ENCODE results near the gene CYS1.

The CYS1 gene

DNA sequence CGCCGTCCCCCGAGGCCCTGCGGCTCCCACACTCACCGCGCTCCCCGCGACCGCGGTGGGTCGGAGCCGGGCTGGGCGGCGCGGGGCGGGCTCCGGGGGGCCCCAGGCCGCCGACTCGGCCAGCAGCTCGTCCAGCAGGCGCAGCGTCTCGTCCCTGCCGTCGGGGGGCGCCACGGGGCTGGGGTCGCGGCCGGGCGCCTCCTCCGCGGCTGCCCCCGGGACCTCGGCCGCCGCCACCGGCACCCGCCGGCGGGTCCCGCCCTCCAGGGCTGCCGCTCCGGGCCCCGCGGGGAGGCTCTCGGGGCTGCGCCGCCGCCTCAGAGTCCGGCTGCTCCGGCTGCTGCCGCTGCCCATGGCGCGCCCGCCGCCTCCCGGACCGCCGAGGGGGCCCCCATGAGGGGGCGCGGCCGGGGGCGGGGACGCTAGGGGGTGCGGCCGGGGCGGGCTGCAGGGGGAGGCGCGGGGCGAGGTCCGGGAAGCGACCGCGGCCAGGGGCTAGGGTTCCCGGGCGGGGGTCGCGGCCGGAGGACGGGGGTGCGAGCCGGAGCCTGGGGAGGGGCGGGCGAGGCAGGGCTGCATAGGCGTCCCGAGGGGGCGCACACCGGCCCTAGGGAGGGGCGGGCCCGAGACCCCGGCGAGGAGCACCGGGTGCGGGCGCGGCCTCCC, at the start of gene CYS1:
Gene CYS1 (minus strand): TSS at position 542 of the 666 bp plus-strand sequence. CDS start 188 bp downstream, at position 354.
- H3K27ac Mint-ChIP-seq (ENCODE audit: low read depth): no peak within 1 kb of the TSS
- no peak for DNase-seq (ENCODE audit: low spot score in 2 of 2)

GRCh38 chr2:10129490-10129889, 49.3 kb upstream of the CYS1 start:
- Mint-ChIP-seq H3K4me3 (no peak overlapping the region), H3K27ac (ENCODE audit: low read depth) (no peak overlapping the region), H3K4me1 (peaks cover 25% of the 10 kb centered on the region), H3K9me3 (no peaks in the 10 kb centered on the region), H3K27me3 (no peaks in the 10 kb centered on the region), H3K36me3 (ENCODE audit: insufficient read depth) (peaks cover 6% of the 10 kb centered on the region)
- no peak for DNase-seq (ENCODE audit: low spot score in 2 of 2)
- ATAC-seq (replicated peaks; ENCODE audit: extremely low read depth, poor library complexity, severe bottlenecking): no peak

More for the DNA sequence above, at the start of gene CYS1:
- H3K4me3 Mint-ChIP-seq: peak within 1 kb of the TSS; percentile 74
- peaks cover 13% of the 10 kb centered on the region for H3K4me1 Mint-ChIP-seq
- ATAC-seq (replicated peaks; ENCODE audit: extremely low read depth, poor library complexity, severe bottlenecking): no peak
- no peaks in the 10 kb centered on the region for H3K9me3 Mint-ChIP-seq
- H3K27me3 Mint-ChIP-seq: peaks cover 88% of the 10 kb centered on the region
- peaks cover 5% of the 10 kb centered on the region for H3K36me3 Mint-ChIP-seq (ENCODE audit: insufficient read depth)

- ATAC-seq (replicated peaks; ENCODE audit: extremely low read depth, poor library complexity, severe bottlenecking): no peak
- H3K4me1 Mint-ChIP-seq: peaks cover 32% of the 10 kb centered on the region
- H3K36me3 Mint-ChIP-seq (ENCODE audit: insufficient read depth): peaks cover 10% of the 10 kb centered on the region
- no peak overlapping the region for H3K4me3 Mint-ChIP-seq
- no peak overlapping the region for H3K27ac Mint-ChIP-seq (ENCODE audit: low read depth)
- H3K9me3 Mint-ChIP-seq: no peaks in the 10 kb centered on the region
- peaks cover 11% of the 10 kb centered on the region for H3K27me3 Mint-ChIP-seq
- no peak for DNase-seq (ENCODE audit: low spot score in 2 of 2)
These were observed 48.2 kb upstream of the CYS1 start for GRCh38 chr2:10128420-10128819.

DNA sequence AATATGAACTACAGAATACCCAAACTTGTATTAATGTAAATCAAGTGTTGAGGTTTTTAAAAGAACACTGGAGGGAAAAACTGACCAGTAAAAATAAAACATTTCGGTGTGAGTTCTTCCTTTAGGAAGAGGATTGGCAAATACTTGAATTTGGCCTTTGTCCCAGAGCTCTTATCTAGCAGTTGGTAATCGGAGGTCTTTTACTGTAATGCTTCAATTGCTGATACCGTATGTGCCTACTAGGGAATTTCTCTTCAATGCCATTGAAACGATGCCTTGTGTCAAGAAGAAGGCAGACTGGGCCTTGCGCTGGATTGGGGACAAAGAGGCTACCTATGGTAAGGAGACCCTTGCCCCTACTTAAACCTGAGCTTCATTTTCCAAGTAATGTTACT, 46.4 kb upstream of the CYS1 start:
- H3K27ac Mint-ChIP-seq (ENCODE audit: low read depth): no peak overlapping the region
- DNase-seq (ENCODE audit: low spot score in 2 of 2) (no peak), ATAC-seq (replicated peaks; ENCODE audit: extremely low read depth, poor library complexity, severe bottlenecking) (no peak)
- H3K27me3 Mint-ChIP-seq: peaks cover 14% of the 10 kb centered on the region
- H3K36me3 Mint-ChIP-seq (ENCODE audit: insufficient read depth): peaks cover 21% of the 10 kb centered on the region
- H3K9me3 Mint-ChIP-seq: no peaks in the 10 kb centered on the region
- no peak overlapping the region for H3K4me3 Mint-ChIP-seq
- peaks cover 38% of the 10 kb centered on the region for H3K4me1 Mint-ChIP-seq

- Mint-ChIP-seq H3K36me3 (ENCODE audit: insufficient read depth) (peaks cover 19% of the 10 kb centered on the region), H3K27ac (ENCODE audit: low read depth) (peak overlapping the region; percentile 49), H3K4me3 (peak overlapping the region; percentile 5), H3K9me3 (no peaks in the 10 kb centered on the region), H3K27me3 (peaks cover 14% of the 10 kb centered on the region), H3K4me1 (peaks cover 44% of the 10 kb centered on the region)
- ATAC-seq (replicated peaks; ENCODE audit: extremely low read depth, poor library complexity, severe bottlenecking) (no peak), DNase-seq (ENCODE audit: low spot score in 2 of 2) (no peak)
These were observed 45.8 kb upstream of the CYS1 start for GRCh38 chr2:10125842-10126631.

DNA sequence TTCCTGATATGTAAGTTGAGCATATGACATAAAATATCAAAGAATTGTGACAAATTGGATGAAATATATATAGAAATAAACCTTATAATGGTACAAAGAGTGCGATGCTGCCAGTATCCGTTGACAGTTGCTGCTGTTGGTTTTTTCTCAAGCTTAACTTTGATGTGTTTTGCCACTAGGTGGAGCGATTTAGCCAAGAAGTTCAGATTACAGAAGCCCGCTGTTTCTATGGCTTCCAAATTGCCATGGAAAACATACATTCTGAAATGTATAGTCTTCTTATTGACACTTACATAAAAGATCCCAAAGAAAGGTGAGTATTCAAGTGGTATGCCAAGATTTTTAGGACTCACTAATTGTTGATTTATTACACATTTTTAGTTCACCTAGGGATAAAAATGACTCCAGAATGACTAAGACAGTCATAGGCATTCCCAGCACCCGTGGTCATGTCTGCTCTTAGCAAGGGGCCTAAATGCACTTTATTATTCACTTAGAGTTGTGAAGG, 44.4 kb upstream of the CYS1 start:
- peaks cover 20% of the 10 kb centered on the region for H3K36me3 Mint-ChIP-seq (ENCODE audit: insufficient read depth)
- peak in 1 of 2 donors; percentile 51 for DNase-seq (ENCODE audit: low spot score in 2 of 2)

DNA sequence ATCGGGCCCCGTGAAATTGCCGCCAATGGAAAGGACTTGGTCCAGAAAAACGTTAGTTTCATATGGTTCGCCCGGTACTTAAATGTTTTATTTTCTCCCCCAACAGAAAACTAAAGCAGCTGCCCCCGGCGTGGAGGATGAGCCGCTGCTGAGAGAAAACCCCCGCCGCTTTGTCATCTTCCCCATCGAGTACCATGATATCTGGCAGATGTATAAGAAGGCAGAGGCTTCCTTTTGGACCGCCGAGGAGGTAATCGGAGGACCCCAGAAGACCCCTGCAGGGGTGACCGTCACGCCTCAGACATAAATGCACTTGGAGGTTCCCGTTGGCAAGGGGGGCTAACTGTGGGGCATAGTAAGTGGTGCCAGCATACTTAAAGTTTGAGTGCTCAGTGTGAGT, 43.1 kb upstream of the CYS1 start:
- H3K36me3 Mint-ChIP-seq (ENCODE audit: insufficient read depth): peaks cover 20% of the 10 kb centered on the region
- H3K27me3 Mint-ChIP-seq: peaks cover 14% of the 10 kb centered on the region
- H3K4me3 Mint-ChIP-seq: peak overlapping the region; percentile 93
- DNase-seq (ENCODE audit: low spot score in 2 of 2): no peak
- H3K4me1 Mint-ChIP-seq: peaks cover 48% of the 10 kb centered on the region
- H3K9me3 Mint-ChIP-seq: no peaks in the 10 kb centered on the region
- no peak for ATAC-seq (replicated peaks; ENCODE audit: extremely low read depth, poor library complexity, severe bottlenecking)
- peak overlapping the region; percentile 78 for H3K27ac Mint-ChIP-seq (ENCODE audit: low read depth)

More for the DNA sequence above, 44.4 kb upstream of the CYS1 start:
- peaks cover 55% of the 10 kb centered on the region for H3K4me1 Mint-ChIP-seq
- peak overlapping the region; percentile 49 for H3K27ac Mint-ChIP-seq (ENCODE audit: low read depth)
- no peak for ATAC-seq (replicated peaks; ENCODE audit: extremely low read depth, poor library complexity, severe bottlenecking)
- peaks cover 14% of the 10 kb centered on the region for H3K27me3 Mint-ChIP-seq
- no peaks in the 10 kb centered on the region for H3K9me3 Mint-ChIP-seq
- H3K4me3 Mint-ChIP-seq: peak overlapping the region; percentile 47

GRCh38 chr2:10122500-10123280, 42.5 kb upstream of the CYS1 start, which contains the start of gene RRM2:
Gene RRM2 (plus strand): TSS chr2:10122739. CDS start chr2:10122799, 60 bp downstream.
- peak; percentile 71 to 75 for DNase-seq (ENCODE audit: low spot score in 2 of 2)
- peaks cover 20% of the 10 kb centered on the region for H3K36me3 Mint-ChIP-seq (ENCODE audit: insufficient read depth)
- peak within 1 kb of the TSS; percentile 93 for H3K4me3 Mint-ChIP-seq
- H3K27ac Mint-ChIP-seq (ENCODE audit: low read depth): peak within 1 kb of the TSS; percentile 78
- peak; percentile 66 for ATAC-seq (replicated peaks; ENCODE audit: extremely low read depth, poor library complexity, severe bottlenecking)
- H3K9me3 Mint-ChIP-seq: no peaks in the 10 kb centered on the region
- peaks cover 14% of the 10 kb centered on the region for H3K27me3 Mint-ChIP-seq
- peaks cover 46% of the 10 kb centered on the region for H3K4me1 Mint-ChIP-seq

- H3K27ac Mint-ChIP-seq (ENCODE audit: low read depth): peak overlapping the region; percentile 91
- DNase-seq (ENCODE audit: low spot score in 2 of 2) (no peak), ATAC-seq (replicated peaks; ENCODE audit: extremely low read depth, poor library complexity, severe bottlenecking) (no peak)
- peak overlapping the region; percentile 93 for H3K4me3 Mint-ChIP-seq
- H3K4me1 Mint-ChIP-seq: peaks cover 46% of the 10 kb centered on the region
- peaks cover 14% of the 10 kb centered on the region for H3K27me3 Mint-ChIP-seq
- no peaks in the 10 kb centered on the region for H3K9me3 Mint-ChIP-seq
- H3K36me3 Mint-ChIP-seq (ENCODE audit: insufficient read depth): peaks cover 20% of the 10 kb centered on the region
These were observed 40.8 kb upstream of the CYS1 start for GRCh38 chr2:10120877-10121574.

- H3K27ac Mint-ChIP-seq (ENCODE audit: low read depth): peak overlapping the region; percentile 91
- peak; percentile 80 for ATAC-seq (replicated peaks; ENCODE audit: extremely low read depth, poor library complexity, severe bottlenecking)
- no peaks in the 10 kb centered on the region for H3K9me3 Mint-ChIP-seq
- peaks cover 40% of the 10 kb centered on the region for H3K4me1 Mint-ChIP-seq
- DNase-seq (ENCODE audit: low spot score in 2 of 2): peak; percentile 74 to 78
- H3K36me3 Mint-ChIP-seq (ENCODE audit: insufficient read depth): peaks cover 20% of the 10 kb centered on the region
- H3K4me3 Mint-ChIP-seq: peak overlapping the region; percentile 93
- peaks cover 14% of the 10 kb centered on the region for H3K27me3 Mint-ChIP-seq
These were observed 40.1 kb upstream of the CYS1 start for GRCh38 chr2:10120158-10120876.

- Mint-ChIP-seq H3K4me1 (peaks cover 34% of the 10 kb centered on the region), H3K36me3 (ENCODE audit: insufficient read depth) (peaks cover 17% of the 10 kb centered on the region), H3K4me3 (peak overlapping the region; percentile 93), H3K27ac (ENCODE audit: low read depth) (peak overlapping the region; percentile 91), H3K27me3 (peaks cover 14% of the 10 kb centered on the region), H3K9me3 (no peaks in the 10 kb centered on the region)
- ATAC-seq (replicated peaks; ENCODE audit: extremely low read depth, poor library complexity, severe bottlenecking) (no peak), DNase-seq (ENCODE audit: low spot score in 2 of 2) (no peak)
These were observed 39.5 kb upstream of the CYS1 start for GRCh38 chr2:10119601-10120157.
